ENCODE measurements around the gene ULK1.
"Not testable (repeated sequence)": the region's sequence is repeated elsewhere in the genome, so short reads cannot be mapped to it uniquely, and the experiment has no call there.

ULK1 gene

GRCh38 chr12:131885543-131886057 is 8.8 kb upstream of the ULK1 start:
- no peak overlapping the region for H2BK12ac ChIP-seq (ENCODE audit: low read length in 2 of 2)
- H3K4me1 ChIP-seq (ENCODE audit: control insufficient read depth, insufficient read depth, low read depth, low read length), result no peaks in the 10 kb centered on the region
- H3K27ac ChIP-seq (ENCODE audit: low read length, poor library complexity, severe bottlenecking), result no peak overlapping the region
- no peak overlapping the region for H4K91ac ChIP-seq (ENCODE audit: low read length)
- H2BK15ac ChIP-seq (ENCODE audit: low read depth, poor library complexity, severe bottlenecking), result no peak overlapping the region
- peaks cover 3% of the 10 kb centered on the region for H3K9me3 ChIP-seq (ENCODE audit: control insufficient read depth, low read length)
- H3K18ac ChIP-seq (ENCODE audit: low read depth in 1 of 2, low read length in 2 of 2), result no peak overlapping the region
- H4K8ac ChIP-seq (ENCODE audit: low read length), result no peak overlapping the region
- H3K14ac ChIP-seq (ENCODE audit: low read length in 2 of 2), result no peak overlapping the region
- H3K9ac ChIP-seq (ENCODE audit: low read length), result no peak overlapping the region
- WGBS, result 87% methylated on average over 4 of the region's 7 CpGs
- H2BK5ac ChIP-seq (ENCODE audit: low read depth, low read length, poor library complexity, severe bottlenecking), result no peak overlapping the region
- no peaks in the 10 kb centered on the region for H3K36me3 ChIP-seq (ENCODE audit: control insufficient read depth in 1 of 2, insufficient read depth in 2 of 2, low read depth in 1 of 2, low read length in 2 of 2)
- no peak overlapping the region for H2BK120ac ChIP-seq (ENCODE audit: low read depth, low read length)
- H2AK5ac ChIP-seq (ENCODE audit: low read length, severe bottlenecking), result no peak overlapping the region
- H3K4me2 ChIP-seq (ENCODE audit: low read length, poor library complexity, severe bottlenecking), result no peak overlapping the region
- H3K4ac ChIP-seq (ENCODE audit: low read depth in 1 of 2, low read length in 2 of 2), result no peak overlapping the region
- H3K27me3 ChIP-seq (ENCODE audit: control insufficient read depth in 1 of 2, insufficient read depth in 1 of 2, low read length in 2 of 2), result peaks cover 3 to 21% of the 10 kb centered on the region in 2 experiments
- no peaks in the 10 kb centered on the region for H3K79me1 ChIP-seq (replicated peaks; ENCODE audit: low read length, poor library complexity, severe bottlenecking)
- H3K4me3 ChIP-seq (ENCODE audit: insufficient read depth in 1 of 2, low read depth in 1 of 2, low read length in 2 of 2), result no peak overlapping the region
- H3K23ac ChIP-seq (ENCODE audit: low read length in 2 of 2), result no peak overlapping the region
- H2AFZ ChIP-seq (ENCODE audit: low read depth, low read length), result no peak overlapping the region
- DNase-seq, result no peak

GRCh38 chr12:131891722-131892121 is 2.7 kb upstream of the ULK1 start:
- H3K4me1 ChIP-seq (ENCODE audit: control insufficient read depth, insufficient read depth, low read depth, low read length), result peaks cover 15% of the 10 kb centered on the region
- not testable (repeated sequence) for H2BK120ac ChIP-seq (ENCODE audit: low read depth, low read length); H3K4ac ChIP-seq (ENCODE audit: low read depth in 1 of 2, low read length in 2 of 2); H4K91ac ChIP-seq (ENCODE audit: low read length); H2BK15ac ChIP-seq (ENCODE audit: low read depth, poor library complexity, severe bottlenecking); H2BK12ac ChIP-seq (ENCODE audit: low read length in 2 of 2); H3K4me2 ChIP-seq (ENCODE audit: low read length, poor library complexity, severe bottlenecking); H3K23ac ChIP-seq (ENCODE audit: low read length in 2 of 2); H3K18ac ChIP-seq (ENCODE audit: low read depth in 1 of 2, low read length in 2 of 2); H3K27me3 ChIP-seq (ENCODE audit: control insufficient read depth in 1 of 2, insufficient read depth in 1 of 2, low read length in 2 of 2); H3K36me3 ChIP-seq (ENCODE audit: control insufficient read depth in 1 of 2, insufficient read depth in 2 of 2, low read depth in 1 of 2, low read length in 2 of 2); H3K79me1 ChIP-seq (replicated peaks; ENCODE audit: low read length, poor library complexity, severe bottlenecking); H3K14ac ChIP-seq (ENCODE audit: low read length in 2 of 2); H3K9me3 ChIP-seq (ENCODE audit: control insufficient read depth, low read length); H3K9ac ChIP-seq (ENCODE audit: low read length); H2AFZ ChIP-seq (ENCODE audit: low read depth, low read length); H2AK5ac ChIP-seq (ENCODE audit: low read length, severe bottlenecking); H3K4me3 ChIP-seq (ENCODE audit: insufficient read depth in 1 of 2, low read depth in 1 of 2, low read length in 2 of 2); H4K8ac ChIP-seq (ENCODE audit: low read length); DNase-seq; H3K27ac ChIP-seq (ENCODE audit: low read length, poor library complexity, severe bottlenecking); H2BK5ac ChIP-seq (ENCODE audit: low read depth, low read length, poor library complexity, severe bottlenecking)
- WGBS, result 83% methylated on average over 7 of the region's 8 CpGs

DNA sequence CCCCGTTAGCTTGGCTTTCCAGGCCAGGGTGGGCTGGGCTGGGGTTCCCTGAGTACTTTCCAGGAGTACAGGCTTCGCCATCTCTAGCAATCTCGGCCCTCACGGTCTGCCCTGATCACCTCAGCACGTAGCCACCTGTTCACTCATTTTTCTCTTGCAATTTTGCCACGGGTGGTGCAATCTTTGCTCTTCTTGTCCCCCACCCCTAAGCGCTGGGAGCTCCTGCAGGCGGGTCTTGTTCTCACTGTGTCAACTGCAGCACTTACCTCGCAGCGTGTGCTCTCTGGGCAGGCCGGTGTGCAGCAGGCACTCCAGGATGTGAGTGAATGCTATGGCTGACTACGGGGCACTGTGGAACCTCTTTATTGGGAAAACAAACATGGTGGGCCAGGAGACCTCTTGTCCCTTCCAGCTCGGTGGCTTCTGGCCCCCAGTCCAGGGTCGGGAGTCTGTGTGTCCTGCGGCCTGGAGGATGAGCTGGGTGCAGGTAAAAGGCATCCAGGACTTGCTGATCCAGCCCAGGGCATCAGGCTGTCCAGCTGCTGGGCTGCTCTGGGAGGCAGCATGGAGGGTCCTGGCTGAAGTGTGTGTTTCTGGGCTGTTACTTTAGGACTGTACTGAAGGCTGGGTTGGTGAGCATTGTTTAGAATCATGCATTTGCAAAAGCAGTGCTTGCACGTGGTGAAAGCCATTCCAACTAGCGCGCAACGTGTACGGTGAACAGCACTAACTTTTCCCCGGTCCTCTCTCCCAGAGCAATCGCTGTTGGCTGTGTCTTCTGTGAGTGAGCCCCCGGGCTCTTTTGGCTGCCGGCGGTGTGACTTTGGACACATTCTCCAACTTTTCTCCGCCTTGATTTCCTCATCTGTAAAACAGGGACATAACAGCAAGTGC is 1.5 kb upstream of the ULK1 start:
- H3K23ac ChIP-seq (ENCODE audit: low read length in 2 of 2), result no peak overlapping the region
- peak overlapping the region in 1 of 2 experiments; percentile 41 for H2BK12ac ChIP-seq (ENCODE audit: low read length in 2 of 2)
- no peaks in the 10 kb centered on the region for H3K9me3 ChIP-seq (ENCODE audit: control insufficient read depth, low read length)
- DNase-seq, result no peak
- peaks cover 15% of the 10 kb centered on the region for H3K79me1 ChIP-seq (replicated peaks; ENCODE audit: low read length, poor library complexity, severe bottlenecking)
- H2BK15ac ChIP-seq (ENCODE audit: low read depth, poor library complexity, severe bottlenecking), result no peak overlapping the region
- no peak overlapping the region for H3K4ac ChIP-seq (ENCODE audit: low read depth in 1 of 2, low read length in 2 of 2)
- H4K91ac ChIP-seq (ENCODE audit: low read length), result no peak overlapping the region
- no peak overlapping the region for H2AFZ ChIP-seq (ENCODE audit: low read depth, low read length)
- peaks cover 3 to 8% of the 10 kb centered on the region in 2 experiments for H3K27me3 ChIP-seq (ENCODE audit: control insufficient read depth in 1 of 2, insufficient read depth in 1 of 2, low read length in 2 of 2)
- no peak overlapping the region for H3K14ac ChIP-seq (ENCODE audit: low read length in 2 of 2)
- no peak overlapping the region for H2BK120ac ChIP-seq (ENCODE audit: low read depth, low read length)
- peaks cover 24% of the 10 kb centered on the region for H3K4me1 ChIP-seq (ENCODE audit: control insufficient read depth, insufficient read depth, low read depth, low read length)
- H3K9ac ChIP-seq (ENCODE audit: low read length), result no peak overlapping the region
- H3K4me3 ChIP-seq (ENCODE audit: insufficient read depth in 1 of 2, low read depth in 1 of 2, low read length in 2 of 2), result no peak overlapping the region
- no peak overlapping the region for H2AK5ac ChIP-seq (ENCODE audit: low read length, severe bottlenecking)
- no peak overlapping the region for H2BK5ac ChIP-seq (ENCODE audit: low read depth, low read length, poor library complexity, severe bottlenecking)
- H3K36me3 ChIP-seq (ENCODE audit: control insufficient read depth in 1 of 2, insufficient read depth in 2 of 2, low read depth in 1 of 2, low read length in 2 of 2), result peaks cover 11 to 13% of the 10 kb centered on the region in 2 experiments
- 90% methylated on average over 26 of the region's 26 CpGs for WGBS
- no peak overlapping the region for H3K18ac ChIP-seq (ENCODE audit: low read depth in 1 of 2, low read length in 2 of 2)
- H3K4me2 ChIP-seq (ENCODE audit: low read length, poor library complexity, severe bottlenecking), result no peak overlapping the region
- no peak overlapping the region for H3K27ac ChIP-seq (ENCODE audit: low read length, poor library complexity, severe bottlenecking)
- no peak overlapping the region for H4K8ac ChIP-seq (ENCODE audit: low read length)

DNA sequence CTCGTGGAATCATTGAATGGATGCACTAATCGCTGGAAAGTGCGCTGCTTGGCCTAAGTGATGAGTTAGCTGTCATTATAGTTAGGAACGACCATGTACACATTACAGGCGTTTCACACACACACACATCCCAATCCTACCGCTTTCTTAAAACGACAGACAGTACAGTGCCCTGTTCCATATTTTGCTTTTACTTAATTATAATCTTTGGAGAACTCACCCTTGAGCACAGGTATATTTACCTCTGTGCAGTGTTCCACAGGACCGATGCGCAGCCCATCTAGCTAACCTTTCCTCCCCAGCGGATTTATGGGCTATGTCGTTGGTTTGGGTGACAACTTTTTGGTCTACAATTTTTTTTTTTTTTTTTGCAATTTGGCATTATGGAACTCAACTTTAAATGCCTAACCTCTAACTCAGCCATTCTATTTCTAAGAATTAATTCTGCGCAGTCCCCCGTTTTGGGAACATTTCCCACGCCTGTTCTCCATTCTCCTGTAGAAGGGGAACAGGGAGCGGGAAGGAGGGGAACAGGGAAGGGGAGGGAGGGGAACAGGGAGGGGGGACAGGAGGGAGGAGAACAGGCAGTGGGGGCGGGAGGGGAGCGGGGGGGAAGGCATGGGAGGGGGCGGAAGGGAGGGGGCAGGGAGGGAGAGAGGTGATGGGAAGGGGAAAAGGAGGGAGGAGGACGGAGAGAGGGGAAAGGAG is 663 bp upstream of the ULK1 start:
- no peak overlapping the region for H3K9ac ChIP-seq (ENCODE audit: low read length)
- no peak overlapping the region for H3K14ac ChIP-seq (ENCODE audit: low read length in 2 of 2)
- H3K18ac ChIP-seq (ENCODE audit: low read depth in 1 of 2, low read length in 2 of 2), result no peak overlapping the region
- no peak overlapping the region for H2AFZ ChIP-seq (ENCODE audit: low read depth, low read length)
- peaks cover 2 to 8% of the 10 kb centered on the region in 2 experiments for H3K27me3 ChIP-seq (ENCODE audit: control insufficient read depth in 1 of 2, insufficient read depth in 1 of 2, low read length in 2 of 2)
- H3K4ac ChIP-seq (ENCODE audit: low read depth in 1 of 2, low read length in 2 of 2), result no peak overlapping the region
- no peaks in the 10 kb centered on the region for H3K9me3 ChIP-seq (ENCODE audit: control insufficient read depth, low read length)
- whole genome bisulfite sequencing, result 59% methylated on average over 15 of the region's 19 CpGs
- DNase-seq, result peak; percentile 16
- H2BK15ac ChIP-seq (ENCODE audit: low read depth, poor library complexity, severe bottlenecking), result no peak overlapping the region
- H4K91ac ChIP-seq (ENCODE audit: low read length), result no peak overlapping the region
- H4K8ac ChIP-seq (ENCODE audit: low read length), result no peak overlapping the region
- H2BK120ac ChIP-seq (ENCODE audit: low read depth, low read length), result no peak overlapping the region
- peaks cover 21% of the 10 kb centered on the region for H3K79me1 ChIP-seq (replicated peaks; ENCODE audit: low read length, poor library complexity, severe bottlenecking)
- no peak overlapping the region for H2BK5ac ChIP-seq (ENCODE audit: low read depth, low read length, poor library complexity, severe bottlenecking)
- peaks cover 11 to 20% of the 10 kb centered on the region in 2 experiments for H3K36me3 ChIP-seq (ENCODE audit: control insufficient read depth in 1 of 2, insufficient read depth in 2 of 2, low read depth in 1 of 2, low read length in 2 of 2)
- H2AK5ac ChIP-seq (ENCODE audit: low read length, severe bottlenecking), result no peak overlapping the region
- no peak overlapping the region for H2BK12ac ChIP-seq (ENCODE audit: low read length in 2 of 2)
- H3K27ac ChIP-seq (ENCODE audit: low read length, poor library complexity, severe bottlenecking), result no peak overlapping the region
- no peak overlapping the region for H3K23ac ChIP-seq (ENCODE audit: low read length in 2 of 2)
- H3K4me3 ChIP-seq (ENCODE audit: insufficient read depth in 1 of 2, low read depth in 1 of 2, low read length in 2 of 2), result no peak overlapping the region
- H3K4me1 ChIP-seq (ENCODE audit: control insufficient read depth, insufficient read depth, low read depth, low read length), result peaks cover 27% of the 10 kb centered on the region
- peak overlapping the region; percentile 21 for H3K4me2 ChIP-seq (ENCODE audit: low read length, poor library complexity, severe bottlenecking)

Measured in mesenchymal stem cell (in vitro differentiated cells and primary cell).